T-helper 2 cell treated with Interferon-gamma antibody and Interleukin-4, amounts not matched to agents 100 ng/mL and 5 ng/mL, for 36 hours (primary cell): Measurements from ENCODE around the gene DRC7. TPM values are rescaled to one million over a fixed set of nuclear protein-coding genes. Genes with fewer than 3 reads are reported as not detected.
"Not testable (repeated sequence)": the region's sequence is repeated elsewhere in the genome, so short reads cannot be mapped to it uniquely, and the experiment has no call there.

Experiments
- intact Hi-C: fragments of 100-400 bp; cut with micrococcal nuclease; formaldehyde crosslinking; loops from one replicate; pipeline ENCODE4 v1.15.1; 2023
- total RNA-seq: library from RNA; stranded (reverse); gene quantifications from 2 replicates; pipeline ENCODE4 v1.2.3, GENCODE V29; 2022

Gene DRC7
- total RNA-seq, 1 donor from 2014 or later = not detected

- intact Hi-C loops = no loop called here
Observed at GRCh38 chr16:57778658-57779057, 84.1 kb downstream of the DRC7 start.

- intact Hi-C loops = not testable (repeated sequence)
Observed at GRCh38 chr16:57779836-57780235, 85.2 kb downstream of the DRC7 start.

- intact Hi-C loops = no loop called here
Observed at GRCh38 chr16:57781349-57781740, 86.7 kb downstream of the DRC7 start.

Other genes with a start within 250 kb of the DRC7 start
- gene CIAPIN1, start 247.4 kb upstream of the DRC7 start, total RNA-seq = 56.5 and 63.9 TPM in 2 replicates
- 38.3 and 39.7 TPM in 2 replicates for gene COQ9, start 247.3 kb upstream of the DRC7 start, total RNA-seq
- 63.3 and 64.3 TPM in 2 replicates for gene POLR2C, start 232.1 kb upstream of the DRC7 start, total RNA-seq
- 1.3 and 1.4 TPM in 2 replicates for gene DOK4, start 208.3 kb upstream of the DRC7 start, total RNA-seq
- gene CCDC102A, start 158.2 kb upstream of the DRC7 start, total RNA-seq = 9.3 and 10.1 TPM in 2 replicates
- gene ADGRG5, start 152.2 kb upstream of the DRC7 start, total RNA-seq = 2.4 and 2.7 TPM in 2 replicates
- 0.91 and 2.4 TPM in 2 replicates for gene ADGRG1, start 66.2 kb upstream of the DRC7 start, total RNA-seq
- gene ADGRG3, start 26.5 kb upstream of the DRC7 start, total RNA-seq = not detected in 2 replicates
- gene KATNB1, start 41.0 kb downstream of the DRC7 start, total RNA-seq = 28.3 and 30.5 TPM in 2 replicates
- not detected in 2 replicates for gene KIFC3, start 107.7 kb downstream of the DRC7 start, total RNA-seq